Measurements from ENCODE around the gene HTR3A.

- no peak for TF ChIP-seq CTCF (IDR thresholded peaks at IDR 0.05)
- no peak for TF ChIP-seq ZFX (IDR thresholded peaks at IDR 0.05; ENCODE audit: borderline replicate concordance)
Observed at GRCh38 chr11:114019574-114019973, 44.7 kb downstream of the HTR3A start.
